ENCODE measurements around the gene CALHM6.

DNA sequence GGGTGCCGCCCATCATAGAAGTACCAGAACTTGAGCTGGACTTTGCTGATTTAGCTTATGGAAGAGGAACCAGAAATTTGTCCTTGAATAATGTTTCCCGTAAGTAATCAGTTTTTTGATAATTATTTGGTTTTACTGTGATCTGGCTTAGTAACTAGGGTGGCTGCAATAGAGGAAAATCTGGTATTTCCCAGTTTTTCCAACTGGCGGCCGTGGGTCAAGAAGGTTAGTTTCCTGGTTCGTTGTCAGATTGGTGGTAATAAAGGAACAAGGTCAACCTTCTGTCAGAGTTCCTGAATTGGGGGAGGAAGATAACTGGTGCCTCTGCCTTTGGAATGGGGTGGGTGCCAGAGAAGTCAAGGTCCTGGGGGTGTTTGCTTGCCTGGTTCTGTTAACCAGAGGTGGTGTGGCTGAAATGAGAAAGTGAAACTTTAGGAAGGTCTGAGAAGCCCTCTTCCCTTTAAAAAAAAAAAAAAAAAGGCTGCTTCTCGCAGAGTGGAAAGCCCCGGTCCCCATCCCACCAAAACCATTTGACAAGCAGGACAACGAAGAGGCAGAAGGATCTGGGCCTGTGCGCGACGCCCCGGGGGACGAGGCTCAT lies at the start of gene CALHM6:
- TF ChIP-seq, protein P1, sequence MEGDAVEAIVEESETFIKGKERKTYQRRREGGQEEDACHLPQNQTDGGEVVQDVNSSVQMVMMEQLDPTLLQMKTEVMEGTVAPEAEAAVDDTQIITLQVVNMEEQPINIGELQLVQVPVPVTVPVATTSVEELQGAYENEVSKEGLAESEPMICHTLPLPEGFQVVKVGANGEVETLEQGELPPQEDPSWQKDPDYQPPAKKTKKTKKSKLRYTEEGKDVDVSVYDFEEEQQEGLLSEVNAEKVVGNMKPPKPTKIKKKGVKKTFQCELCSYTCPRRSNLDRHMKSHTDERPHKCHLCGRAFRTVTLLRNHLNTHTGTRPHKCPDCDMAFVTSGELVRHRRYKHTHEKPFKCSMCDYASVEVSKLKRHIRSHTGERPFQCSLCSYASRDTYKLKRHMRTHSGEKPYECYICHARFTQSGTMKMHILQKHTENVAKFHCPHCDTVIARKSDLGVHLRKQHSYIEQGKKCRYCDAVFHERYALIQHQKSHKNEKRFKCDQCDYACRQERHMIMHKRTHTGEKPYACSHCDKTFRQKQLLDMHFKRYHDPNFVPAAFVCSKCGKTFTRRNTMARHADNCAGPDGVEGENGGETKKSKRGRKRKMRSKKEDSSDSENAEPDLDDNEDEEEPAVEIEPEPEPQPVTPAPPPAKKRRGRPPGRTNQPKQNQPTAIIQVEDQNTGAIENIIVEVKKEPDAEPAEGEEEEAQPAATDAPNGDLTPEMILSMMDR (IDR thresholded peaks at IDR 0.05): no peak
- TF ChIP-seq EZH2 (IDR thresholded peaks at IDR 0.05): no peak
- no peak for TF ChIP-seq EZH2phosphoT487 (IDR thresholded peaks at IDR 0.05)
